Heart right ventricle (tissue), 16 donors: ENCODE results near the gene DNAJC15. TPM values are rescaled to one million over a fixed set of nuclear protein-coding genes. Genes with fewer than 3 reads are reported as not detected.

Source experiments
- ATAC-seq, 8 donors: fragments of 200-7000 bp; cut with Tn5 transposase; one replicate each; pipeline ENCODE4 v1.9.1; 2020; ENCODE audit warnings: mild to moderate bottlenecking in 8 of 8, moderate library complexity in 8 of 8, moderate number of reproducible peaks in 1 of 8
- DNase-seq, 2 donors: peaks; one replicate each; pipeline ENCODE4 v3.0.0-alpha.2; 2020
- H3K27ac ChIP-seq, 10 donors: fragments of 200-600 bp; sonication (generic) in 2 of 10; one replicate each; pipeline versions ENCODE4 v1.5.0 to v1.8.0; 2020 to 2022; ENCODE audit warnings: mild to moderate bottlenecking in 3 of 10
- H3K27me3 ChIP-seq, 7 donors: fragments of 200-600 bp; one replicate each; pipeline ENCODE4 v1.8.0; 2021 to 2022; ENCODE audit warnings: mild to moderate bottlenecking in 2 of 7
- H3K36me3 ChIP-seq, 9 donors: fragments of 200-600 bp; sonication (generic) in 1 of 9; one replicate each; pipeline versions ENCODE4 v1.5.0 to v1.8.0; 2020 to 2022; ENCODE audit warnings: mild to moderate bottlenecking in 2 of 9
- H3K4me1 ChIP-seq, 9 donors: fragments of 200-600 bp; sonication (generic) in 1 of 9; one replicate each; pipeline versions ENCODE4 v1.5.0 to v1.8.0; 2020 to 2022; ENCODE audit warnings: mild to moderate bottlenecking in 4 of 9
- H3K4me3 ChIP-seq, 10 donors: fragments of 200-600 bp; sonication (generic) in 2 of 10; one replicate each; pipeline versions ENCODE4 v1.5.0 to v1.8.0; 2020 to 2022; ENCODE audit warnings: mild to moderate bottlenecking in 7 of 10, moderate library complexity in 2 of 10
- H3K9me3 ChIP-seq, 11 donors: fragments of 200-600 bp in 10 of 11; sonication (generic) in 2 of 11; one replicate each; pipeline versions ENCODE4 v1.5.0 to v1.8.0; 2013 to 2022; ENCODE audit warnings: mild to moderate bottlenecking in 2 of 11, control low read depth in 1 of 11, moderate library complexity in 1 of 11
- CTCF ChIP-seq, 9 donors: fragments of 200-600 bp; sonication (generic) in 2 of 9; IDR thresholded peaks; one replicate each; pipeline versions ENCODE4 v1.5.0 to v1.8.0; 2021 to 2022; ENCODE audit warnings: antibody characterized with exemption in 9 of 9, mild to moderate bottlenecking in 5 of 9, moderate library complexity in 1 of 9
- WGBS, 2 donors: extraction: QIAGEN DNeasy Blood & Tissue Kit; methylation state at CpG; one replicate each; pipeline ENCODE4 v1.1.7; 2013; ENCODE audit warnings: inconsistent platforms in 1 of 2; 5-methylcytosine and 5-hydroxymethylcytosine counted together
- intact Hi-C, 10 donors: fragments of 100-400 bp; cut with DNase I; formaldehyde crosslinking; loops; one replicate each; pipeline versions ENCODE4 v1.11.1 to v1.14.2; 2022
- polyA plus RNA-seq, 2 donors: library from polyadenylated mRNA; stranded (reverse); fragments of 200-250 nt; gene quantifications; one replicate each; pipeline ENCODE4 v1.2.3, GENCODE V29; 2013
- total RNA-seq, 10 donors: library from RNA; stranded (reverse); fragmentation: NEBNext Ultra II Directional in 3 of 10; extraction: Animal tissue kit (Norgen Biotek cat#: 25700) in 3 of 10; gene quantifications; one replicate each; pipeline versions ENCODE4 v1.2.1 to v1.2.4, GENCODE V29; 2021 to 2023
- donor health status: Arrhythmogenic right ventricular cardiomyopathy.
- donor health status: ischemic (EF 13 %, LVEDD 7.1; RV severe dilation, severe dysfunction).
- donor health status: healthy with polysubstance abuse.
- donor health status: DM: no; HTN: yes; CAD: no.
- donor health status: DM: no; HTN: no; CAD: no.
- donor health status: ischemic (EF 25% LVEDD 6.9; RV normal size, moderate dysfunction).
- donor health status: ischemic (EF 25% LVEDD 5.7; RV mildly dilated, moderate dysfunction).
- donor health status: healthy.
- donor health status: DM: yes; HTN: yes; CAD: no.
- donor health status: Ischemic cardiomyopathy.
- donor health status: ischemic (EF 35%, LVEDD 5.7; RV mildly dilated, moderate dysfunction).
- donor health status: nonischemic (EF 11% LVEDD 7.7; RV severe dilation, severe dysfunction).
- donor health status: DM: yes; HTN: yes; CAD: no.
- donor health status: PGD.
- donor health status: ischemic (EF 29% LVEDD 5.4; RV normal size, mild dysfunction).
- donor health status: nonischemic (EF 23%, LVEDD 6.1; RV moderate dilation, normal function).

Gene DNAJC15
- total and polyA plus RNA-seq, 12 donors = 14.4 to 36.7 (median 28.1) TPM

DNA sequence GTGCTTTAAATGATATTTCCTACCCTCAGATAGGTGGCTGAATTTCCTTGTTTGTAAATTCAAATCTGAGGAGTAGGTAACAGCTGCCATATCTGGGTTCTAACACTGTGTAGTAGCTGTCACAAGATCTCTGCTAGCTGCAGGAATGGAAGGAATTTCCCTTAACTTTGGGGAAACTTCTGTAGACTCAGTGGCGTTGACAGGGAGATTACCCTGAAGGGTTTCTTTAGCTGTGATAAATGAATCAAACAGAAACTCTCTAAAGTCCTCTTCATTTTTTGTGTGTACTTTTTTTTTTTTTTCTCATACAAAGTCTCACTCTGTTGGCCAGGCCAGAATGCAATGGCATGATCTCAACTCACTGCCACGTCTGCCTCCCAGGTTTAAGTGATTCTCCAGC, 26.0 kb upstream of the DNAJC15 start:
- intact Hi-C loops = no loop called here
- 87 to 89% methylated on average over 2 of the region's 2 CpGs for WGBS, 2 donors
- ATAC-seq (no peak), DNase-seq (no peak)
- H3K4me3 ChIP-seq = no peak overlapping the region
- H3K27me3 ChIP-seq = no peaks in the 10 kb centered on the region
- no peaks in the 10 kb centered on the region for H3K36me3 ChIP-seq
- H3K9me3 ChIP-seq = peaks cover 0 to 2% (median 0%) of the 10 kb centered on the region in 11 donors
- H3K4me1 ChIP-seq = peaks cover 0 to 22% (median 0%) of the 10 kb centered on the region in 9 donors
- no peak for TF ChIP-seq CTCF (IDR thresholded peaks at IDR 0.05)
- no peak overlapping the region for H3K27ac ChIP-seq

GRCh38 chr13:42999491-42999890, 23.9 kb upstream of the DNAJC15 start:
- DNase-seq (no peak), ATAC-seq (no peak)
- H3K4me3 ChIP-seq = no peak overlapping the region
- H3K9me3 ChIP-seq = peaks cover 0 to 6% (median 0%) of the 10 kb centered on the region in 11 donors
- intact Hi-C loops = no loop called here
- H3K27me3 ChIP-seq = no peaks in the 10 kb centered on the region
- H3K36me3 ChIP-seq = no peaks in the 10 kb centered on the region
- no peak for TF ChIP-seq CTCF (IDR thresholded peaks at IDR 0.05)
- no peak overlapping the region for H3K27ac ChIP-seq
- H3K4me1 ChIP-seq = peaks cover 0 to 14% (median 0%) of the 10 kb centered on the region in 9 donors
- WGBS, 2 donors = 57 to 72% methylated on average over 2 of the region's 2 CpGs

DNA sequence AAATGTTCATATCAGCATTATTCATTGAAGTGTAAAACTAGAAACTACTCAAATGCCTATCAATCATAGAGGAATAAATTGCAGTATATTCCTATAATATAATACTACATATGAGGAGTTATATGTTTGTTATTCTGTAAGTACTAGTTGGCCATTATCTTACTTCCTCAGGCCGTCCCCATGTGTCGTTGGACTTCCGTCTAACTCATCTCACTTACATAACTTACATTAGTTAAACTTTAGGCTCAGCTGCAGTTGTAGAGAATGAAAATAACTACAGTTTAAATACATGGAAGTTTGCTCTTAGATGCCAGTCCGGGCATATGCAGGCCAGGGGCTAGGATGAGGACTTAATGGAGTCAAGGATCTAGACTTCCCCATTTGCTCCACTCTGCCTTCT, 22.7 kb upstream of the DNAJC15 start:
- intact Hi-C loops = no loop called here
- Histone ChIP-seq H3K4me1 (peaks cover 0 to 14% (median 5%) of the 10 kb centered on the region in 9 donors), H3K27me3 (no peaks in the 10 kb centered on the region), H3K9me3 (peaks cover 0 to 6% (median 0%) of the 10 kb centered on the region in 11 donors), H3K36me3 (no peaks in the 10 kb centered on the region), H3K27ac (no peak overlapping the region), H3K4me3 (no peak overlapping the region)
- ATAC-seq = no peak
- no peak for DNase-seq
- TF ChIP-seq CTCF (IDR thresholded peaks at IDR 0.05) = no peak
- 63 to 77% methylated on average over 4 of the region's 4 CpGs for WGBS, 2 donors

DNA sequence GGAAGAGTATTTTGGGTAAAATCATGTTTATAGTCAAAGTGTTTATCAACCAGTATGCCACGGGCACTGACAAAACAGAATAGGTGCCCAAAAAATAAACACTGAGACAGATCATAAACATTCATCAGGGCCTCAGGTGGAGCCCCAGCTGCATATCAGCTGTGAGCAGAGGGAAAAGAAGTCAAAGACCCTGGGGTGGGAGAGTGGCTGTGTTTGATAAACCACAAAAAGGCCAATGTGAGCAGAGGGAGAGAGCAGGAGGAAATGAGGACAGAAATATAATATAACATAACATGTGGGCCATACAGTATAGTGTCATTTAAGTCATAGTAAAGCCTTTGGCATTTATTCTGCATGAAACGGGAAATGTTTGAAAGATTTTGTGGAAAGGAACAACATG, 21.4 kb upstream of the DNAJC15 start:
- Histone ChIP-seq H3K4me3 (no peak overlapping the region), H3K36me3 (no peaks in the 10 kb centered on the region), H3K4me1 (peaks cover 0 to 10% (median 7%) of the 10 kb centered on the region in 9 donors), H3K27ac (no peak overlapping the region), H3K27me3 (no peaks in the 10 kb centered on the region), H3K9me3 (peaks cover 0 to 6% (median 0%) of the 10 kb centered on the region in 11 donors)
- ATAC-seq = no peak
- no peak for TF ChIP-seq CTCF (IDR thresholded peaks at IDR 0.05)
- DNase-seq = no peak
- intact Hi-C loops = no loop called here
- WGBS, 2 donors = 93% methylated on average over 2 of the region's 2 CpGs
